Endothelial cell (in vitro differentiated cells): Measurements from ENCODE around the gene ACADM. TPM values are rescaled to one million over a fixed set of nuclear protein-coding genes. Genes with fewer than 3 reads are reported as not detected.

Experiments
- DNase-seq: peaks from one replicate; pipeline ENCODE4 v3.0.0; 2021; ENCODE audit warnings: low spot score
- H3K27ac Mint-ChIP-seq: one replicate; pipeline ENCODE4 v1.8.0; 2021; ENCODE audit warnings: mixed read lengths, inconsistent platforms; ENCODE audit not compliant: unreplicated experiment
- H3K27me3 Mint-ChIP-seq: one replicate; pipeline ENCODE4 v1.8.0; 2021; ENCODE audit warnings: mild to moderate bottlenecking, moderate library complexity, mixed read lengths, inconsistent platforms; ENCODE audit not compliant: unreplicated experiment
- H3K36me3 Mint-ChIP-seq: one replicate; pipeline ENCODE4 v1.8.0; 2021; ENCODE audit warnings: mild to moderate bottlenecking, low read depth, mixed read lengths, inconsistent platforms; ENCODE audit not compliant: unreplicated experiment
- H3K4me1 Mint-ChIP-seq: one replicate; pipeline ENCODE4 v1.8.0; 2021; ENCODE audit warnings: mild to moderate bottlenecking, mixed read lengths, inconsistent platforms; ENCODE audit not compliant: unreplicated experiment
- H3K4me3 Mint-ChIP-seq: one replicate; pipeline ENCODE4 v1.8.0; 2021; ENCODE audit warnings: mild to moderate bottlenecking, mixed read lengths, inconsistent platforms; ENCODE audit not compliant: unreplicated experiment
- H3K9me3 Mint-ChIP-seq: one replicate; pipeline ENCODE4 v1.8.0; 2021; ENCODE audit warnings: mixed read lengths, inconsistent platforms; ENCODE audit not compliant: unreplicated experiment
- total RNA-seq: library from RNA; stranded (reverse); fragmentation: NEBNext Ultra II Directional; extraction: Animal tissue kit (Norgen Biotek cat#: 25700); gene quantifications from one replicate; pipeline ENCODE4 v1.2.1, GENCODE V29; 2021; ENCODE audit not compliant: unreplicated experiment
- TF ChIP-seq, protein P1 (sequence below): fragments of 200-600 bp; sonication (generic); IDR thresholded peaks from one replicate; pipeline ENCODE4 v1.5.0; 2021; ENCODE audit warnings: antibody characterized with exemption; ENCODE audit not compliant: unreplicated experiment

ACADM gene
- total RNA-seq, 1 donor from 2014 or later: 53.5 TPM

DNA sequence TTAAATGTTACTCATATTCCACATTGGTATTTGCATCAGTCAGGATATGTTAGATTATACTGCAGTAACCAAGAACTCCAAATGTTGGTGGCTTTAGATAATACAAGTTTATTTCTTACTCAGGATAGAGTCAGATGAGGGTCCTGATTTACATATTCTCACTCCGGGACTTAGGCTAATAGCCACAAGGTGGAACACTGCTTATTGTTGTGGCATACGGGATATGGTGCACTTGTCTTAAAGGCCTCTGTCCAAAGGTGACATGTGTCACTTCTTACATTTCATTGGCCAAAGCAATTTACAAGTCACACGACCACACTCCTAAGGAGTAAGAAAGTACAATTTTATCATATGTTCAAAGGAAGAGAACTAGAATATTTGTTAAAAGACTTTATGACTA, 28.5 kb upstream of the ACADM start:
- no peak for DNase-seq
- H3K27ac Mint-ChIP-seq: no peak overlapping the region
- no peaks in the 10 kb centered on the region for H3K36me3 Mint-ChIP-seq
- no peak overlapping the region for H3K4me3 Mint-ChIP-seq
- H3K9me3 Mint-ChIP-seq: no peaks in the 10 kb centered on the region
- TF ChIP-seq, protein P1, sequence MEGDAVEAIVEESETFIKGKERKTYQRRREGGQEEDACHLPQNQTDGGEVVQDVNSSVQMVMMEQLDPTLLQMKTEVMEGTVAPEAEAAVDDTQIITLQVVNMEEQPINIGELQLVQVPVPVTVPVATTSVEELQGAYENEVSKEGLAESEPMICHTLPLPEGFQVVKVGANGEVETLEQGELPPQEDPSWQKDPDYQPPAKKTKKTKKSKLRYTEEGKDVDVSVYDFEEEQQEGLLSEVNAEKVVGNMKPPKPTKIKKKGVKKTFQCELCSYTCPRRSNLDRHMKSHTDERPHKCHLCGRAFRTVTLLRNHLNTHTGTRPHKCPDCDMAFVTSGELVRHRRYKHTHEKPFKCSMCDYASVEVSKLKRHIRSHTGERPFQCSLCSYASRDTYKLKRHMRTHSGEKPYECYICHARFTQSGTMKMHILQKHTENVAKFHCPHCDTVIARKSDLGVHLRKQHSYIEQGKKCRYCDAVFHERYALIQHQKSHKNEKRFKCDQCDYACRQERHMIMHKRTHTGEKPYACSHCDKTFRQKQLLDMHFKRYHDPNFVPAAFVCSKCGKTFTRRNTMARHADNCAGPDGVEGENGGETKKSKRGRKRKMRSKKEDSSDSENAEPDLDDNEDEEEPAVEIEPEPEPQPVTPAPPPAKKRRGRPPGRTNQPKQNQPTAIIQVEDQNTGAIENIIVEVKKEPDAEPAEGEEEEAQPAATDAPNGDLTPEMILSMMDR: no peak
- no peaks in the 10 kb centered on the region for H3K4me1 Mint-ChIP-seq
- H3K27me3 Mint-ChIP-seq: no peaks in the 10 kb centered on the region

GRCh38 chr1:75707191-75707590, 17.3 kb upstream of the ACADM start:
- no peak for DNase-seq
- no peak overlapping the region for H3K4me3 Mint-ChIP-seq
- H3K4me1 Mint-ChIP-seq: no peaks in the 10 kb centered on the region
- H3K27me3 Mint-ChIP-seq: no peaks in the 10 kb centered on the region
- no peaks in the 10 kb centered on the region for H3K36me3 Mint-ChIP-seq
- H3K9me3 Mint-ChIP-seq: no peaks in the 10 kb centered on the region
- TF ChIP-seq, protein P1: no peak
- H3K27ac Mint-ChIP-seq: no peak overlapping the region

DNA sequence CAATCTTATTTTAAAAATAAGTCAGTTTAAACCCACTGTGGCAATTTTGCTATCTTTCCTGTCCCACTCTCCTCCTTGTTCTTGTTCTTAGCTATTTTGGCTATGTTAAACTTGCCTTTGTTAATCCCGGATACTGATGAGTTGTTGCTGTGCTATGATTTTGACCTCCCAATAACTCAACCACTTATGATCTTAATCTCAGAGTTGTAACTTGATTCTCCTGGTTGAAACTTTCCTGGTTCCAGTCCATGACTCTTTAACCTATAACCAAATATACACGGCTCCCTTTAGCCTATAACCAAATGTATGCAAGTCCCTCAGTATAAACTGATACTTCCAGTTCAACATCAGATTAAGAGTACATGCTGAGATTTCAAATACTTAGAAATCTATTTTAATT, 15.6 kb upstream of the ACADM start:
- Mint-ChIP-seq H3K27me3 (no peaks in the 10 kb centered on the region), H3K27ac (no peak overlapping the region), H3K4me1 (no peaks in the 10 kb centered on the region), H3K36me3 (no peaks in the 10 kb centered on the region), H3K9me3 (no peaks in the 10 kb centered on the region), H3K4me3 (no peak overlapping the region)
- no peak for DNase-seq
- TF ChIP-seq, protein P1: no peak

- Mint-ChIP-seq H3K27ac (no peak overlapping the region), H3K27me3 (no peaks in the 10 kb centered on the region), H3K9me3 (no peaks in the 10 kb centered on the region), H3K4me1 (no peaks in the 10 kb centered on the region), H3K36me3 (no peaks in the 10 kb centered on the region), H3K4me3 (no peak overlapping the region)
- DNase-seq: no peak
- TF ChIP-seq, protein P1: no peak
These were observed 13.7 kb upstream of the ACADM start for GRCh38 chr1:75710832-75711231.

DNA sequence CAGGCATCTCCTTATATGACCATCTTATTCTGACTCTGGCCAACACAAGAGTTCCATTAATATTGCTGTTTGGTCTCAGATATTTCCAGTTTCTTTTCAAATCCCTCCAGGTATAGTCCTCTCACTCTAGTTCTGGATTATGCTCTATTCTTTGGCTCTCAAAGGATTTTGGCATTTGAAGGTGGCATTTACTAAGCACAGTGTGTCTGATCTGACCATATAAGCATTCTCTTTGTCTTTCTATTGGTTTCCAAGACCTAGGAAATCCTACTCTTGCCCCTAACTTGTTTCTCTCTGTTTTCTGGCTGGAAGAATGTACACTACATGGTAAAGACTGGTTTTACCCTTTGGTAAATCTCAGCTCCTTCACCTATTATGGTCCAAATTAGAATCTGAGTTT, 12.7 kb upstream of the ACADM start:
- no peaks in the 10 kb centered on the region for H3K4me1 Mint-ChIP-seq
- no peak overlapping the region for H3K4me3 Mint-ChIP-seq
- no peaks in the 10 kb centered on the region for H3K27me3 Mint-ChIP-seq
- TF ChIP-seq, protein P1: no peak
- no peak overlapping the region for H3K27ac Mint-ChIP-seq
- no peaks in the 10 kb centered on the region for H3K9me3 Mint-ChIP-seq
- no peaks in the 10 kb centered on the region for H3K36me3 Mint-ChIP-seq
- no peak for DNase-seq
